ENCODE results near the gene CFAP91.
A peak's percentile ranks its signal among the peaks of the same experiment; 100 is the strongest.

The CFAP91 gene

GRCh38 chr3:119702530-119703527, at the start of gene CFAP91:
TSS of gene CFAP91 (plus strand) at chr3:119703022. CDS start at chr3:119703099, 77 bp downstream.
- peak; percentile 11 to 97 (median 86) for DNase-seq

GRCh38 chr3:119653876-119654275, 48.9 kb upstream of the CFAP91 start:
- DNase-seq, result no peak

- no peak for DNase-seq
Measured at GRCh38 chr3:119657887-119658702, 44.7 kb upstream of the CFAP91 start.

GRCh38 chr3:119658994-119659393, 43.8 kb upstream of the CFAP91 start:
- no peak for DNase-seq

- no peak for DNase-seq
Measured at GRCh38 chr3:119659606-119660291, 43.1 kb upstream of the CFAP91 start.

GRCh38 chr3:119660474-119661440, 42.1 kb upstream of the CFAP91 start, which contains the start of gene POPDC2:
TSS of gene POPDC2 (minus strand) at chr3:119660589. CDS start at chr3:119660423, 166 bp downstream.
- DNase-seq, result no peak

GRCh38 chr3:119662604-119663373, 40.0 kb upstream of the CFAP91 start:
- no peak for DNase-seq

- DNase-seq, result no peak
Measured at GRCh38 chr3:119663885-119664284, 38.9 kb upstream of the CFAP91 start.

- no peak for DNase-seq
Measured at GRCh38 chr3:119664370-119664769, 38.5 kb upstream of the CFAP91 start.

- no peak for DNase-seq
Measured at GRCh38 chr3:119664850-119665379, 37.9 kb upstream of the CFAP91 start.

- DNase-seq, result no peak
Measured at GRCh38 chr3:119665954-119666559, 36.8 kb upstream of the CFAP91 start.

GRCh38 chr3:119669906-119670570, 32.8 kb upstream of the CFAP91 start:
- no peak for DNase-seq

GRCh38 chr3:119672776-119673175, 30.0 kb upstream of the CFAP91 start:
- no peak for DNase-seq

GRCh38 chr3:119673875-119674274, 28.9 kb upstream of the CFAP91 start:
- DNase-seq, result no peak

- no peak for DNase-seq
Measured at GRCh38 chr3:119675188-119675874, 27.5 kb upstream of the CFAP91 start.

- DNase-seq, result no peak
Measured at GRCh38 chr3:119676020-119676419, 26.8 kb upstream of the CFAP91 start.
